Measurements from ENCODE around the gene PPP1R17.

GRCh38 chr7:31735991-31736982 lies 49.3 kb downstream of the PPP1R17 start:
- TF ChIP-seq POLR2A (IDR thresholded peaks at IDR 0.05) (no peak), CTCF (IDR thresholded peaks at IDR 0.05) (peak; percentile 66 to 89 (median 82))
